IMR-90 (cell line): ENCODE measurements around the gene DOCK6. TPM values are rescaled to one million over a fixed set of nuclear protein-coding genes. Genes with fewer than 3 reads are reported as not detected.

Experiments
- ATAC-seq: fragments of 200-7000 bp; cut with Tn5 transposase; 2 replicates; pipeline ENCODE4 v1.9.1; 2020; ENCODE audit warnings: low read depth, mild to moderate bottlenecking, moderate library complexity
- BruUV-seq: library from RNA; stranded (reverse); fragments of 400-500 nt; replicated peaks from 2 replicates; lab custom pipeline; 2021; lab: Mats Ljungman, UMichigan
- CTCF ChIA-PET: fragments of 300-600 bp; formaldehyde crosslinking; extraction: SDS; loops from one replicate; lab custom pipeline; 2021; ENCODE audit warnings: antibody characterized with exemption; lab: Yijun Ruan, JAX
- POLR2A ChIA-PET: fragments of 300-600 bp; sonication (Branson Sonifier 250); formaldehyde crosslinking; loops from one replicate; lab custom pipeline; 2022; ENCODE audit warnings: antibody characterized with exemption; ENCODE audit not compliant: unreplicated experiment; lab: Charles Lee
- DNase-seq: peaks from one replicate; pipeline ENCODE4 v3.0.0; 2013
- H2AFZ ChIP-seq: replicated peaks from 2 replicates; pipeline ENCODE3; 2013; ENCODE audit warnings: low read length, mild to moderate bottlenecking; ENCODE audit not compliant: poor library complexity
- H2AK5ac ChIP-seq: 2 replicates; pipeline ENCODE4 v1.6.1; 2013; ENCODE audit warnings: low read depth, low read length, inconsistent platforms
- H2AK9ac ChIP-seq: replicated peaks from 2 replicates; pipeline ENCODE3; 2013; ENCODE audit warnings: mild to moderate bottlenecking, low read depth, low read length, moderate library complexity; ENCODE audit not compliant: poor library complexity
- H2BK120ac ChIP-seq: 2 replicates; pipeline ENCODE4 v1.6.1; 2013; ENCODE audit warnings: low read depth, low read length, inconsistent platforms
- H2BK15ac ChIP-seq: 3 replicates; pipeline ENCODE4 v1.6.1; 2013; ENCODE audit warnings: low read depth, low read length, inconsistent platforms
- H2BK20ac ChIP-seq: 2 replicates; pipeline ENCODE4 v1.6.1; 2013; ENCODE audit warnings: low read depth, mild to moderate bottlenecking, inconsistent platforms, low read length, moderate library complexity
- H2BK5ac ChIP-seq: 2 replicates; pipeline ENCODE4 v1.6.1; 2013; ENCODE audit warnings: mild to moderate bottlenecking, low read depth, low read length, inconsistent platforms; ENCODE audit not compliant: poor library complexity, severe bottlenecking
- H3K14ac ChIP-seq: replicated peaks from 2 replicates; pipeline ENCODE4 v1.6.1; 2013; ENCODE audit warnings: low read depth, low read length, inconsistent platforms
- H3K18ac ChIP-seq: 2 replicates; pipeline ENCODE4 v1.6.1; 2013; ENCODE audit warnings: low read depth, low read length, control low read depth
- H3K23ac ChIP-seq: 2 replicates; pipeline ENCODE4 v1.6.1; 2013; ENCODE audit warnings: low read depth, low read length, inconsistent platforms
- H3K27ac ChIP-seq: 2 replicates; pipeline ENCODE4 v1.5.1; 2013; ENCODE audit warnings: mild to moderate bottlenecking, control low read depth, low read length; ENCODE audit not compliant: insufficient read depth
- H3K27me3 ChIP-seq: 2 replicates; pipeline ENCODE4 v1.6.1; 2013; ENCODE audit warnings: low read length; ENCODE audit not compliant: control insufficient read depth, insufficient read depth
- H3K36me3 ChIP-seq: 2 replicates; pipeline ENCODE4 v1.6.1; 2013; ENCODE audit warnings: low read length, mixed read lengths; ENCODE audit not compliant: control insufficient read depth, insufficient read depth
- H3K4ac ChIP-seq: 2 replicates; pipeline ENCODE4 v1.6.1; 2013; ENCODE audit warnings: low read depth, low read length, inconsistent platforms
- H3K4me1 ChIP-seq: 2 replicates; pipeline ENCODE4 v1.6.1; 2013; ENCODE audit warnings: low read length, mixed read lengths; ENCODE audit not compliant: control insufficient read depth, insufficient read depth
- H3K4me2 ChIP-seq: 2 replicates; pipeline ENCODE4 v1.6.1; 2013; ENCODE audit warnings: low read depth, mild to moderate bottlenecking, control low read depth, low read length, moderate library complexity
- H3K4me3 ChIP-seq: 2 replicates; pipeline ENCODE4 v1.5.1; 2013; ENCODE audit warnings: low read depth, mild to moderate bottlenecking, control low read depth, low read length, moderate library complexity; ENCODE audit not compliant: insufficient read depth
- H3K56ac ChIP-seq: 2 replicates; pipeline ENCODE4 v1.6.1; 2013; ENCODE audit warnings: low read length, inconsistent platforms; ENCODE audit not compliant: insufficient read depth; ENCODE audit errors: extremely low read depth
- H3K79me1 ChIP-seq, 2 experiments: 2 replicates each; pipeline ENCODE4 v1.6.1; 2013; ENCODE audit warnings: low read length in 2 of 2, inconsistent platforms in 1 of 2, low read depth in 1 of 2
- H3K9ac ChIP-seq: 2 replicates; pipeline ENCODE4 v1.6.1; 2013; ENCODE audit warnings: low read depth, low read length, control low read depth
- H3K9me1 ChIP-seq: 2 replicates; pipeline ENCODE4 v1.6.1; 2013; ENCODE audit warnings: low read length, inconsistent platforms; ENCODE audit not compliant: insufficient read depth
- H3K9me3 ChIP-seq: 2 replicates; pipeline ENCODE4 v1.6.1; 2013; ENCODE audit warnings: low read length; ENCODE audit not compliant: control insufficient read depth, insufficient read depth
- H4K20me1 ChIP-seq: 2 replicates; pipeline ENCODE4 v1.6.1; 2013; ENCODE audit warnings: low read length, inconsistent platforms; ENCODE audit not compliant: insufficient read depth
- H4K5ac ChIP-seq: 2 replicates; pipeline ENCODE4 v1.6.1; 2013; ENCODE audit warnings: mild to moderate bottlenecking, low read depth, low read length, control low read depth
- H4K8ac ChIP-seq, 2 experiments: 2 replicates each; pipeline ENCODE4 v1.6.1; 2013; ENCODE audit warnings: low read depth in 2 of 2, low read length in 2 of 2, control low read depth in 1 of 2, inconsistent platforms in 1 of 2
- H4K91ac ChIP-seq: 2 replicates; pipeline ENCODE4 v1.6.1; 2013; ENCODE audit warnings: low read depth, low read length, inconsistent platforms; ENCODE audit not compliant: insufficient read depth
- SMC3 ChIP-seq: fragments of 150-350 bp; IDR thresholded peaks from 2 replicates; pipeline ENCODE4 v1.6.1; 2016; ENCODE audit warnings: low read depth, mild to moderate bottlenecking, antibody characterized with exemption, low read length, moderate library complexity
- WGBS, 2 experiments: methylation state at CpG; one replicate each; pipeline versions ENCODE4 v1.1.5 to v1.1.7; 2013; ENCODE audit warnings: missing lambda C conversion rate in 2 of 2; ENCODE audit not compliant: insufficient read length in 1 of 2; ENCODE audit errors: extremely low coverage in 2 of 2; 5-methylcytosine and 5-hydroxymethylcytosine counted together
- dilution Hi-C: fragments of 300-500 bp; cut with HindIII; formaldehyde crosslinking; loops from one replicate; pipeline ENCODE4 v1.14.3; 2018; ENCODE audit warnings: low sequenced_read_pairs; ENCODE audit not compliant: unreplicated experiment
- in situ Hi-C: fragments of 300-500 bp; cut with MboI; formaldehyde crosslinking; loops from 3 replicates; pipeline ENCODE4 v1.14.3; 2019; ENCODE audit warnings: low sequenced_read_pairs, inconsistent platforms, mixed read lengths
- intact Hi-C: fragments of 100-400 bp; cut with micrococcal nuclease; formaldehyde crosslinking; loops from 2 replicates; pipeline ENCODE4 v1.10.0; 2022
- polyA plus RNA-seq, 3 experiments: library from polyadenylated mRNA; depleted of rRNA; stranded (reverse); fragments of >200 nt; gene quantifications; 2 replicates each; pipeline ENCODE4 v1.2.3, GENCODE V29; 2012; ENCODE audit warnings: low replicate concordance in 1 of 3
- total RNA-seq: library from RNA; depleted of rRNA; stranded (reverse); fragments of >200 nt; gene quantifications from 2 replicates; pipeline ENCODE4 v1.2.3, GENCODE V29; 2012

The DOCK6 gene
- total and polyA plus RNA-seq, 2 of the 4 experiments (the other 2 are of a cell fraction) = 5.0 to 18.4 TPM

GRCh38 chr19:11204943-11205349, 57.4 kb downstream of the DOCK6 start:
- no peak overlapping the region for H3K27ac ChIP-seq
- ATAC-seq = no peak
- WGBS, 2 experiments = 0% methylated on average over 1 of the region's 5 CpGs; no CpG with 5 or more reads in 1 of the 2 experiments
- no peak overlapping the region; the same call in 1 of the 2 replicates for H2AK5ac ChIP-seq
- peaks cover 15% of the 10 kb centered on the region for H3K9me1 ChIP-seq
- no TSS peak for BruUV-seq
- H3K4ac ChIP-seq = no peak overlapping the region
- no peak overlapping the region for H3K9ac ChIP-seq
- POLR2A ChIA-PET = no interaction called here
- no peaks in the 10 kb centered on the region for H3K27me3 ChIP-seq
- in situ Hi-C loops = loop anchor here (5.0 to 10.0 kb wide), 3 partner anchors 73 to 268 kb away; no protein-coding TSS in a partner anchor
- H2BK5ac ChIP-seq = no peak overlapping the region
- no peak overlapping the region for H4K8ac ChIP-seq
- no peak overlapping the region for H3K56ac ChIP-seq
- no peak overlapping the region for H3K18ac ChIP-seq
- H2AFZ ChIP-seq = no peak overlapping the region
- H3K9me3 ChIP-seq = no peaks in the 10 kb centered on the region
- H4K20me1 ChIP-seq = 0 out of 2 replicates have a peak, but pooled peaks cover 8% of the 10 kb centered on the region
- H2BK120ac ChIP-seq = no peak overlapping the region
- no peak overlapping the region for H2BK15ac ChIP-seq
- H3K23ac ChIP-seq = no peak overlapping the region
- H3K4me2 ChIP-seq = no peak overlapping the region
- H4K91ac ChIP-seq = no peak overlapping the region
- DNase-seq = no peak
- no peak overlapping the region for H2BK20ac ChIP-seq
- H4K5ac ChIP-seq = no peak overlapping the region
- peaks cover 13% of the 10 kb centered on the region for H3K4me1 ChIP-seq
- H3K14ac ChIP-seq = no peak overlapping the region
- dilution Hi-C loops = no loop called here
- CTCF ChIA-PET = interaction anchor here (0.6 to 1.0 kb wide), 2 partner anchors 67 to 588 kb away, joined by 4 to 6 read pairs; no protein-coding TSS in a partner anchor
- H3K79me1 ChIP-seq = peaks cover 8 to 17% of the 10 kb centered on the region in 2 experiments; a peak in 3 of 4 replicates
- no peak overlapping the region for H3K4me3 ChIP-seq
- intact Hi-C loops = no loop called here
- no peak overlapping the region for H2AK9ac ChIP-seq
- TF ChIP-seq SMC3 = no peak
- peaks cover 13% of the 10 kb centered on the region; the same call in 1 of the 2 replicates for H3K36me3 ChIP-seq
